Measurements from ENCODE around the gene FAAP100.

GRCh38 chr17:81577278-81578000 lies 25.3 kb upstream of the FAAP100 start:
- TF ChIP-seq GATA2 (IDR thresholded peaks at IDR 0.05; ENCODE audit: low read depth, low read length) (no peak), GATA3 (IDR thresholded peaks at IDR 0.05; ENCODE audit: low read depth, low read length) (no peak)
